ENCODE results near the gene PCNX2.

DNA sequence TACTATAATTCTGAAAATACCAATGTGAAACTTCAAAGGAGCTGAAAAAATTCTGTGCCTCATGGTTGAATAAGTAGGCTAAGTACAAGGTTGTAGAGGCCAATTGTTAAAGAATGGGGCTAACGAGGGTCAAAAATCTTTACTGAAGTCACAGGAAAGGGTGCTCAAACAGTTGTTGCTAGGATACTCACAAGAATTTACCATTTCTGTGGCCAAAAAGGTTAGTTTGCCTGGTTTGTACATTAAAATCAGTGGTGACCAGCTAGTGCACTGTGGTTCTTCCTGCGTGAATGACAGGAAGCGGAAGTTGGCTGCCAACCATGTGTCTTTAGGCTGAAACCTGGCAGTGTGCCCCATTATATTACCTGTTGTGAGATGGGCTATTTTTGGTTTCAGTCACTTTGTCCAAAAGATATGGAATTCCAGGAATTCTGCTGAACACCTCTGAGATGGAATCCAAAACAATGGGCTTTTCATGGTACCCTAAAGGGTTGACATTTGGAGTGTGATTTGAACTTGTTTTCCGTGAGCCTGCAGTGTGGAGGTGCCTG is 45.5 kb upstream of the PCNX2 start:
- TF ChIP-seq POLR2A (IDR thresholded peaks at IDR 0.05) (no peak), POLR2AphosphoS5 (IDR thresholded peaks at IDR 0.05) (no peak), CTCF (IDR thresholded peaks at IDR 0.05) (no peak), EP300 (IDR thresholded peaks at IDR 0.05) (no peak)

All from stomach (tissue), 4 donors.